Measurements from ENCODE around the gene ZSCAN31. TPM values are rescaled to one million over a fixed set of nuclear protein-coding genes. Genes with fewer than 3 reads are reported as not detected.

ZSCAN31 gene
- total RNA-seq, 1 donor from 2014 or later: 1.2 TPM

GRCh38 chr6:28349344-28349891 lies 13.5 kb upstream of the ZSCAN31 start:
- H3K36me3 Mint-ChIP-seq (ENCODE audit: low read depth): peaks cover 5% of the 10 kb centered on the region
- peak overlapping the region; percentile 91 for H3K27ac Mint-ChIP-seq
- H3K4me3 Mint-ChIP-seq: peak overlapping the region; percentile 98
- intact Hi-C loops (cut with micrococcal nuclease): loop anchor here (1.0 to 5.0 kb wide), 6 partner anchors 14 to 269 kb away; partner anchors contain the start of genes ZKSCAN4, ZNF165, ZSCAN12 and ZSCAN23
- DNase-seq (ENCODE audit: low spot score): no peak
- peaks cover 28% of the 10 kb centered on the region for H3K4me1 Mint-ChIP-seq (ENCODE audit: low read depth)
- H3K9me3 Mint-ChIP-seq: no peaks in the 10 kb centered on the region
- H3K27me3 Mint-ChIP-seq (ENCODE audit: insufficient read depth): peaks cover 16% of the 10 kb centered on the region

DNA sequence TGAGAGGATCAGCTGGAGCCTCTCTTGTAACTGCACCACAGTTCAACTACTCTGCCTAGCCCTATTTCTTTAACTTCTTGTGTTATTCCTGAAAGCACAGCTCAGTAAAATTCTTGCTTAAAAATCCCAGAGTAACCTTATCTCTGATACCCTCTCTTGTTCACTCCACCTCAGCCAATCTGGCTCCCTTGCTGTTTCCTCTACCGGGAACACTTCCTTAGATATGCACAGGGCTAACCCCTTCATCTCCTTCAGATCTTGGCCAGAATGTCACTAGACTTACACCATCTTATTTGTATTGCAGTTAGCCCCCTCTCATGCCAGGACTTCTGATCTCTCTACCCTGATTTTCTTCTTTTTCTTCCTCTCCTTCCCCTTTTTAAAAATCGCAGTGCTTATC lies 11.2 kb upstream of the ZSCAN31 start:
- no peak overlapping the region for H3K27ac Mint-ChIP-seq

DNA sequence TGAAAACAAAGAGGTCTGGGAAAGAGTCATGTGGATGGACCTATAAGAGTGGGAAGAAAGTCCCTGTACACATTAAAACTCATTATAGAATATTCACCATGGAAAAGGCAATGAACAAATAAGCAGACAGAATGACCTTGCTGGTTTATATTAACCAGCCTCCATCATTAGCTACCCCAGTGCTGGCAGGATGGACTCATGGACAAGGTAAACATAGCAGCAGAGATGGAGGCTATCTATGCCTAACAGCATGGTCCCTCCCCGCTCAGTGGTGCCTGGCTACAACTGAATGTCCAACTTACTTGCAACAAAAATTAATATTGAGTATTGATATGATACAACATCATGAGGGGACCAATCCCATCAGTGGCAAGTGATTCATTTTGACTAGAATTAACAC lies 9.3 kb upstream of the ZSCAN31 start:
- H3K4me3 Mint-ChIP-seq: no peak overlapping the region
- DNase-seq (ENCODE audit: low spot score): no peak
- H3K4me1 Mint-ChIP-seq (ENCODE audit: low read depth): peaks cover 7% of the 10 kb centered on the region
- no peak overlapping the region for H3K27ac Mint-ChIP-seq
- H3K9me3 Mint-ChIP-seq: peaks cover 24% of the 10 kb centered on the region
- no peaks in the 10 kb centered on the region for H3K36me3 Mint-ChIP-seq (ENCODE audit: low read depth)
- intact Hi-C loops (cut with micrococcal nuclease): loop anchor here (5.0 kb wide), 1 partner anchor 97 kb away; the partner anchor contains the start of gene ZSCAN23
- H3K27me3 Mint-ChIP-seq (ENCODE audit: insufficient read depth): peaks cover 17% of the 10 kb centered on the region

More for the DNA sequence above, 11.2 kb upstream of the ZSCAN31 start:
- no peak for DNase-seq (ENCODE audit: low spot score)
- Mint-ChIP-seq H3K9me3 (peaks cover 6% of the 10 kb centered on the region), H3K36me3 (ENCODE audit: low read depth) (no peaks in the 10 kb centered on the region), H3K4me3 (no peak overlapping the region), H3K4me1 (ENCODE audit: low read depth) (peaks cover 23% of the 10 kb centered on the region), H3K27me3 (ENCODE audit: insufficient read depth) (peaks cover 16% of the 10 kb centered on the region)
- intact Hi-C loops (cut with micrococcal nuclease): loop anchor here (5.0 kb wide), 1 partner anchor 95 kb away; the partner anchor contains the start of gene ZSCAN23

DNA sequence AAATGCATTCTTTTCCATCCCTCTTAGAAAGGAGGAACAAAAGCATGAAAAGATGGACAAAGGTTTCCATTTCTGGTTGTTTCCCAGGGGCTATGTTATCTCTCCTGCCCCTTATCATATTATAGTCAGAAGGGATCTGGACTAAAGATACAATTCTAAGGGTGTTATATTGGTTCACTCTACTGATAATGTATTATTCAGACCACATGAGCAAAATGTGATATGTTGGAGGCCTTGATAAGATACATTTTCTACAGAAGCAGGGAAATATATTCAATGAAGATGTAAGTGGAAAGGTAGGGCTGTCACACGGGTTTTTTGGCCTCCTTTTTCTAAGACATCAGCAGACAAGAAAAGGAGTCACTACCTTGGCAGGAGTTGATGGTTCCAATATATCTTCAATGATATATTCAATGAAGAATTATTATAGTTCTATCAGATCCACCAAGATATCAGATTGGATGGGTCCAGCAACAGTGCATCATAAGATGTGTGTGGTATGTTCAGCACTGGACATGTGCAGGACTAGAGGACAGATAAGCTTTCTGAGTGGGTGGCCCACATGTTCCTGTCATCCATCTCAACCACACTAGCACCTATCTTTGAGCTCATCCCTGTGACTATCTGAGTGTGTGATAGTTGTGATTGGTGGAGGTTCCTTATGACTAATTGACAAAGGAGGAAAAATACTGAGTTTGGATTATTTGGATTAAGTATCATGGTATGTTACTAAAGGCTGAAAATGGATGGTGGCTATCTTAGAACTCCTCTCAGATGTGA lies 8.1 kb upstream of the ZSCAN31 start:
- Mint-ChIP-seq H3K27me3 (ENCODE audit: insufficient read depth) (peaks cover 17% of the 10 kb centered on the region), H3K4me1 (ENCODE audit: low read depth) (no peaks in the 10 kb centered on the region), H3K27ac (no peak overlapping the region), H3K36me3 (ENCODE audit: low read depth) (no peaks in the 10 kb centered on the region), H3K9me3 (peaks cover 31% of the 10 kb centered on the region), H3K4me3 (no peak overlapping the region)
- DNase-seq (ENCODE audit: low spot score): no peak
- intact Hi-C loops (cut with micrococcal nuclease): no loop called here

GRCh38 chr6:28340310-28341095 lies 4.6 kb upstream of the ZSCAN31 start:
- H3K4me3 Mint-ChIP-seq: no peak overlapping the region
- H3K36me3 Mint-ChIP-seq (ENCODE audit: low read depth): no peaks in the 10 kb centered on the region
- H3K4me1 Mint-ChIP-seq (ENCODE audit: low read depth): no peaks in the 10 kb centered on the region
- peaks cover 31% of the 10 kb centered on the region for H3K9me3 Mint-ChIP-seq
- intact Hi-C loops (cut with micrococcal nuclease): no loop called here
- no peak overlapping the region for H3K27ac Mint-ChIP-seq
- no peak for DNase-seq (ENCODE audit: low spot score)
- H3K27me3 Mint-ChIP-seq (ENCODE audit: insufficient read depth): peaks cover 2% of the 10 kb centered on the region

- Mint-ChIP-seq H3K4me3 (no peak overlapping the region), H3K36me3 (ENCODE audit: low read depth) (no peaks in the 10 kb centered on the region), H3K27me3 (ENCODE audit: insufficient read depth) (peaks cover 8% of the 10 kb centered on the region), H3K4me1 (ENCODE audit: low read depth) (no peaks in the 10 kb centered on the region), H3K27ac (no peak overlapping the region), H3K9me3 (peaks cover 25% of the 10 kb centered on the region)
- no peak for DNase-seq (ENCODE audit: low spot score)
- intact Hi-C loops (cut with micrococcal nuclease): loop anchor here (5.0 kb wide), 4 partner anchors 55 to 500 kb away; partner anchors contain the start of gene PGBD1
These were observed 1.2 kb upstream of the ZSCAN31 start for GRCh38 chr6:28337121-28337520.

- intact Hi-C loops (cut with micrococcal nuclease): loop anchor here (1.0 to 5.0 kb wide), 5 partner anchors 54 to 499 kb away; partner anchors contain the start of genes PGBD1 and ZSCAN26
- H3K9me3 Mint-ChIP-seq: peaks cover 20% of the 10 kb centered on the region
- H3K36me3 Mint-ChIP-seq (ENCODE audit: low read depth): no peaks in the 10 kb centered on the region
- no peak overlapping the region for H3K27ac Mint-ChIP-seq
- no peak for DNase-seq (ENCODE audit: low spot score)
- H3K4me1 Mint-ChIP-seq (ENCODE audit: low read depth): no peaks in the 10 kb centered on the region
- H3K27me3 Mint-ChIP-seq (ENCODE audit: insufficient read depth): peaks cover 8% of the 10 kb centered on the region
- no peak overlapping the region for H3K4me3 Mint-ChIP-seq
These were observed 554 bp upstream of the ZSCAN31 start for GRCh38 chr6:28336284-28337120.

DNA sequence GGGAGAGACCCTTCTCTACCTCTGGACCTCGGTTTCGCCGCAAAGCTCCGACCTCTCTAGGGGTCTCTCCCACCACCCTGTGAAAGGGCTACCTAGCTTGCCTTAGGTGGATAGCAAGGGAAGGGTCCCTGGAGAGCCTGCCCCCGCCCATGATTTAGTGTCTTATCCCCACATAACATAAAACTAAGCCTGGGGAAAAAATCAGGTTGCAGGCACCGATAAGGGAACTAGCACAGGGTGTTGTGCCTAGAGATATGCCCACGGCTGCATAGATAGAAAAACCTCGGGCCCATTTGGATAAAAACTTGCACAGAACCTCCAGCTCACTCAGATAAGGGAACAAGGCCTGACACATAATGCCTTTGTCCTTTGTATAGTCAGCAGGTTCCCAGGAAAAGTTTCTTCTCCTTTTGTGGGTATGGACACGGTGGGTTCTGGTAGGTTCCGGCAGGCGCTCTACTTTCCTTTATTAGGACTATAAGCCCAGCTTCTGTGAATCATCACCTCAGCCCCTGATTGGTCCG lies 846 bp downstream of the ZSCAN31 start:
- peaks cover 10% of the 10 kb centered on the region for H3K9me3 Mint-ChIP-seq
- no peak for DNase-seq (ENCODE audit: low spot score)
- H3K27me3 Mint-ChIP-seq (ENCODE audit: insufficient read depth): peaks cover 7% of the 10 kb centered on the region
- no peak overlapping the region for H3K4me3 Mint-ChIP-seq
- H3K27ac Mint-ChIP-seq: no peak overlapping the region
- intact Hi-C loops (cut with micrococcal nuclease): loop anchor here (1.0 to 5.0 kb wide), 5 partner anchors 14 to 498 kb away; partner anchors contain the start of genes PGBD1 and ZKSCAN3
- no peaks in the 10 kb centered on the region for H3K4me1 Mint-ChIP-seq (ENCODE audit: low read depth)
- no peaks in the 10 kb centered on the region for H3K36me3 Mint-ChIP-seq (ENCODE audit: low read depth)

DNA sequence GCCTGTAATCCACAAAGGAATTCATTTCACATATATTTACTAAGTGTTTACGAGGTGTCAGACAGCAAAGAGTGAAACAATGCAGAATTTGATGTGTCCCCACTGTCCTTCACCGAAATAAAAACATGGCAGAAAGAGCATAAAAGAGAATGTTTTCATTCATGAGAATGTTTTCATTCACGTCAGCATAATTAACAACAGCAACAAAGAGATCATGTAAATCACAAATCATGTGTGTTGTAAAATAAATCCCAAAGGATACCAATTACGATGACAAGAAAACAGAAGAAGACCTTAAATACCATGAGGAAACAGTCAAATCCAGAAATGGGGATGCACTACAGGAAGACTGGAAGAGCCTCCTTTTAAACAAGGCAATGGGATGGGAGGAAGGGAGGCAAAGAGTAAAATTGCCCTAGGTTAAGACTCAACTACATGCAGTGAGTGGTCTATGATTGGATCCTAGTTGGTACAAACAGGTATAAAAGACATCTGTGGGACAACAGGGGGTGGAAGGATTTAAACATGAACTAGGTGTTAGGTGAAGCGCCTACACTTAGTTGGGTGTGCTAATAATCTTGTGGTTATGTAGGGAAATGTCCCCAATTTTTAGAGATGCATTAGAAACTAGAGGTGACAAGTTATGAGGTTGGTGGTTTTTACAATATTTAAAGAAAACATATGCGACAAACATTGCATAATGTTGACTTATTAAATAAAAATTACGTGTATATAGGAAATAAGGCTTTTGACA lies 1.5 kb downstream of the ZSCAN31 start:
- peaks cover 5% of the 10 kb centered on the region for H3K9me3 Mint-ChIP-seq
- intact Hi-C loops (cut with micrococcal nuclease): loop anchor here (1.0 to 5.0 kb wide), 5 partner anchors 15 to 497 kb away; partner anchors contain the start of genes PGBD1 and ZKSCAN3
- H3K4me1 Mint-ChIP-seq (ENCODE audit: low read depth): no peaks in the 10 kb centered on the region
- H3K4me3 Mint-ChIP-seq: peak overlapping the region; percentile 43
- no peaks in the 10 kb centered on the region for H3K36me3 Mint-ChIP-seq (ENCODE audit: low read depth)
- peaks cover 7% of the 10 kb centered on the region for H3K27me3 Mint-ChIP-seq (ENCODE audit: insufficient read depth)
- DNase-seq (ENCODE audit: low spot score): no peak
- no peak overlapping the region for H3K27ac Mint-ChIP-seq

GRCh38 chr6:28333599-28334018 lies 2.3 kb downstream of the ZSCAN31 start:
- Mint-ChIP-seq H3K4me1 (ENCODE audit: low read depth) (no peaks in the 10 kb centered on the region), H3K27ac (no peak overlapping the region), H3K36me3 (ENCODE audit: low read depth) (peaks cover 2% of the 10 kb centered on the region), H3K4me3 (no peak overlapping the region), H3K27me3 (ENCODE audit: insufficient read depth) (peaks cover 7% of the 10 kb centered on the region), H3K9me3 (peaks cover 13% of the 10 kb centered on the region)
- no peak for DNase-seq (ENCODE audit: low spot score)
- intact Hi-C loops (cut with micrococcal nuclease): no loop called here

- Mint-ChIP-seq H3K27me3 (ENCODE audit: insufficient read depth) (peaks cover 7% of the 10 kb centered on the region), H3K9me3 (peaks cover 13% of the 10 kb centered on the region), H3K4me1 (ENCODE audit: low read depth) (no peaks in the 10 kb centered on the region), H3K4me3 (no peak overlapping the region), H3K36me3 (ENCODE audit: low read depth) (peaks cover 2% of the 10 kb centered on the region), H3K27ac (no peak overlapping the region)
- intact Hi-C loops (cut with micrococcal nuclease): no loop called here
- DNase-seq (ENCODE audit: low spot score): no peak
These were observed 2.9 kb downstream of the ZSCAN31 start for GRCh38 chr6:28333047-28333446.
